Measurements from ENCODE around the gene XPR1.

GRCh38 chr1:180931529-180931928 lies 299.7 kb downstream of the XPR1 start:
- TF ChIP-seq CTCF (IDR thresholded peaks at IDR 0.05): no peak
- TF ChIP-seq POLR2A (IDR thresholded peaks at IDR 0.05): no peak
